IMR-90 (cell line): ENCODE data around the gene CST4.

Experiments used
- CTCF ChIP-seq: conservative IDR thresholded peaks from 2 replicates; pipeline ENCODE4 v1.5.1; 2012; ENCODE audit warnings: mild to moderate bottlenecking, low read depth, low read length, improper control_type of control experiment
- MAZ ChIP-seq: IDR thresholded peaks from 2 replicates; pipeline ENCODE4 v1.6.1; 2012; ENCODE audit warnings: low read depth, mild to moderate bottlenecking, low read length, improper control_type of control experiment, moderate library complexity, borderline replicate concordance
- POLR2A ChIP-seq: IDR thresholded peaks from 2 replicates; pipeline ENCODE4 v1.6.1; 2012; ENCODE audit warnings: mild to moderate bottlenecking, low read depth, low read length
- RCOR1 ChIP-seq: IDR thresholded peaks from 2 replicates; pipeline ENCODE4 v1.6.1; 2012; ENCODE audit warnings: mild to moderate bottlenecking, low read length, improper control_type of control experiment; ENCODE audit not compliant: insufficient replicate concordance
- RFX5 ChIP-seq: IDR thresholded peaks from 2 replicates; pipeline ENCODE4 v1.8.0; 2012; ENCODE audit warnings: low read depth, mild to moderate bottlenecking, low read length, moderate library complexity
- USF2 ChIP-seq: fragments of 150-350 bp; IDR thresholded peaks from 2 replicates; pipeline ENCODE4 v1.6.1; 2017; ENCODE audit warnings: mild to moderate bottlenecking, antibody characterized with exemption, low read length, low read depth

GRCh38 chr20:23663180-23663579, 25.7 kb downstream of the CST4 start:
- TF ChIP-seq CTCF = no peak
- TF ChIP-seq RFX5 = no peak
- no peak for TF ChIP-seq POLR2A
- no peak for TF ChIP-seq USF2
- no peak for TF ChIP-seq RCOR1
- no peak for TF ChIP-seq MAZ
